Gastroesophageal sphincter (tissue), 4 donors: ENCODE results near the gene VSNL1. TPM values are rescaled to one million over a fixed set of nuclear protein-coding genes. Genes with fewer than 3 reads are reported as not detected.

Experiments
- ATAC-seq: fragments of 150-250 bp; one replicate; pipeline ENCODE4 v1.9.1; 2016; ENCODE audit warnings: mild to moderate bottlenecking, moderate library complexity
- H3K27ac ChIP-seq, 4 donors: fragments of 200-600 bp; sonication (generic) in 3 of 4; 1 replicate in 3 of 4; 2 replicates in 1 of 4; pipeline ENCODE4 v1.5.1; 2016 to 2019
- H3K27me3 ChIP-seq: fragments of 200-600 bp; sonication (generic); one replicate; pipeline ENCODE4 v1.5.1; 2019
- H3K36me3 ChIP-seq, 2 donors: fragments of 200-600 bp; sonication (generic); one replicate each; pipeline ENCODE4 v1.5.1; 2019; ENCODE audit warnings: control low read depth in 1 of 2
- H3K4me1 ChIP-seq, 3 donors: fragments of 200-600 bp; sonication (generic); 1 replicate in 2 of 3; 2 replicates in 1 of 3; pipeline ENCODE4 v1.5.1; 2016 to 2019; ENCODE audit warnings: control low read depth in 2 of 3
- H3K4me3 ChIP-seq, 2 donors: fragments of 200-600 bp; sonication (generic); one replicate each; pipeline ENCODE4 v1.5.1; 2019; ENCODE audit warnings: mild to moderate bottlenecking in 1 of 2, moderate library complexity in 1 of 2
- H3K9me3 ChIP-seq, 3 donors: fragments of 200-600 bp; sonication (generic); one replicate each; pipeline ENCODE4 v1.5.1; 2017 to 2019; ENCODE audit warnings: control low read depth in 2 of 3
- CTCF ChIP-seq, 4 experiments: fragments of 200-600 bp in 2 of 4; fragments of 450-650 bp in 2 of 4; sonication (generic) in 1 of 4; IDR thresholded peaks; one replicate each; pipeline ENCODE4 v1.5.1; 2017 to 2019; ENCODE audit warnings: antibody characterized with exemption in 4 of 4, mild to moderate bottlenecking in 2 of 4, moderate library complexity in 2 of 4
- EP300 ChIP-seq: sonication (generic); formaldehyde crosslinking; IDR thresholded peaks from one replicate; pipeline ENCODE4 v1.6.1; 2017; ENCODE audit warnings: antibody characterized with exemption, mild to moderate bottlenecking
- POLR2A ChIP-seq, 2 donors: fragments of 450-650 bp; IDR thresholded peaks; one replicate each; pipeline ENCODE4 v1.6.1; 2017; ENCODE audit warnings: antibody characterized with exemption in 2 of 2, mild to moderate bottlenecking in 2 of 2, moderate library complexity in 1 of 2
- POLR2AphosphoS5 ChIP-seq: sonication (generic); formaldehyde crosslinking; IDR thresholded peaks from one replicate; pipeline ENCODE4 v1.6.1; 2017; ENCODE audit warnings: antibody characterized with exemption
- WGBS, 2 donors: methylation state at CpG; one replicate each; pipeline ENCODE4 v1.1.5; 2018; ENCODE audit warnings: low coverage in 1 of 2; 5-methylcytosine and 5-hydroxymethylcytosine counted together
- total RNA-seq, 4 donors: library from RNA; depleted of rRNA; stranded (reverse); fragments of >200 nt; gene quantifications; one replicate each; pipeline ENCODE4 v1.1.0, GENCODE V29; 2016

Gene VSNL1
- total RNA-seq, 4 donors from 2014 or later, result 0.40 to 5.2 (median 0.76) TPM

- no peak for ATAC-seq
- WGBS, 2 donors, result 65 to 70% methylated on average over 5 of the region's 5 CpGs
Measured at GRCh38 chr2:17545680-17546613, 5.5 kb downstream of the VSNL1 start.

GRCh38 chr2:17547237-17547636 is 6.7 kb downstream of the VSNL1 start:
- peaks cover 1% of the 10 kb centered on the region for H3K27me3 ChIP-seq
- no peaks in the 10 kb centered on the region for H3K9me3 ChIP-seq
- H3K27ac ChIP-seq, result no peak overlapping the region
- no peaks in the 10 kb centered on the region for H3K4me1 ChIP-seq
- TF ChIP-seq POLR2A (IDR thresholded peaks at IDR 0.05) (no peak), EP300 (no peak), CTCF (IDR thresholded peaks at IDR 0.05) (no peak), POLR2AphosphoS5 (no peak)
- H3K4me3 ChIP-seq, result no peak overlapping the region
- no peaks in the 10 kb centered on the region for H3K36me3 ChIP-seq
- WGBS, 2 donors, result 78 to 80% methylated on average over 2 of the region's 2 CpGs
- no peak for ATAC-seq

More at GRCh38 chr2:17545680-17546613, 5.5 kb downstream of the VSNL1 start:
- Histone ChIP-seq H3K27me3 (peaks cover 4% of the 10 kb centered on the region), H3K4me1 (peaks cover 0 to 10% (median 0%) of the 10 kb centered on the region in 3 donors), H3K9me3 (no peaks in the 10 kb centered on the region), H3K4me3 (no peak overlapping the region), H3K36me3 (no peaks in the 10 kb centered on the region), H3K27ac (no peak overlapping the region)
- no peak for TF ChIP-seq POLR2AphosphoS5
- no peak for TF ChIP-seq POLR2A (IDR thresholded peaks at IDR 0.05)
- TF ChIP-seq CTCF (IDR thresholded peaks at IDR 0.05), result no peak
- no peak for TF ChIP-seq EP300

- Histone ChIP-seq H3K27me3 (no peaks in the 10 kb centered on the region), H3K4me1 (no peaks in the 10 kb centered on the region), H3K9me3 (no peaks in the 10 kb centered on the region), H3K27ac (no peak overlapping the region), H3K36me3 (no peaks in the 10 kb centered on the region), H3K4me3 (no peak overlapping the region)
- 69 to 82% methylated on average over 5 of the region's 5 CpGs for WGBS, 2 donors
- TF ChIP-seq POLR2AphosphoS5, result no peak
- no peak for TF ChIP-seq POLR2A (IDR thresholded peaks at IDR 0.05)
- TF ChIP-seq EP300, result no peak
- TF ChIP-seq CTCF (IDR thresholded peaks at IDR 0.05), result no peak
- no peak for ATAC-seq
Measured at GRCh38 chr2:17547737-17548136, 7.2 kb downstream of the VSNL1 start.

GRCh38 chr2:17550907-17551306 is 10.4 kb downstream of the VSNL1 start:
- no peaks in the 10 kb centered on the region for H3K4me1 ChIP-seq
- no peak overlapping the region for H3K4me3 ChIP-seq
- ATAC-seq, result no peak
- TF ChIP-seq EP300 (no peak), CTCF (IDR thresholded peaks at IDR 0.05) (no peak)
- H3K9me3 ChIP-seq, result no peaks in the 10 kb centered on the region
- 95 to 100% methylated on average over 1 to 2 of the region's 2 CpGs for whole genome bisulfite sequencing, 2 donors
- no peak overlapping the region for H3K27ac ChIP-seq
- H3K36me3 ChIP-seq, result no peaks in the 10 kb centered on the region
- H3K27me3 ChIP-seq, result no peaks in the 10 kb centered on the region

- Histone ChIP-seq H3K4me3 (no peak overlapping the region), H3K27me3 (no peaks in the 10 kb centered on the region), H3K4me1 (no peaks in the 10 kb centered on the region), H3K36me3 (no peaks in the 10 kb centered on the region), H3K27ac (no peak overlapping the region), H3K9me3 (no peaks in the 10 kb centered on the region)
- TF ChIP-seq POLR2AphosphoS5 (no peak), EP300 (no peak), CTCF (IDR thresholded peaks at IDR 0.05) (no peak), POLR2A (IDR thresholded peaks at IDR 0.05) (no peak)
- WGBS, 2 donors, result 67 to 92% methylated on average over 1 of the region's 1 CpG
- ATAC-seq, result no peak
Measured at GRCh38 chr2:17555150-17555549, 14.7 kb downstream of the VSNL1 start.
